GM12864 (cell line): Measurements from ENCODE around the gene UMAD1.

Experiments used
- DNase-seq: peaks from one replicate; pipeline ENCODE4 v3.0.0-alpha.2; 2011; ENCODE audit warnings: low read depth
- H3K4me3 ChIP-seq: 2 replicates; pipeline ENCODE4 v1.5.1; 2011; ENCODE audit warnings: mild to moderate bottlenecking, low read depth, low read length, control low read depth
- CTCF ChIP-seq: IDR thresholded peaks from 2 replicates; pipeline ENCODE4 v1.5.1; 2011; ENCODE audit warnings: low read depth, mild to moderate bottlenecking, moderate library complexity, low read length, control low read depth, inconsistent platforms; ENCODE audit errors: missing control alignments

UMAD1 gene

GRCh38 chr7:7706556-7707172 is 66.1 kb downstream of the UMAD1 start:
- no peak for TF ChIP-seq CTCF
- no peak for DNase-seq
- no peak overlapping the region for H3K4me3 ChIP-seq

- no peak for TF ChIP-seq CTCF
- no peak for DNase-seq
- no peak overlapping the region for H3K4me3 ChIP-seq
These were observed 66.7 kb downstream of the UMAD1 start for GRCh38 chr7:7707246-7707645.

- no peak for TF ChIP-seq CTCF
- DNase-seq = no peak
- no peak overlapping the region for H3K4me3 ChIP-seq
These were observed 67.3 kb downstream of the UMAD1 start for GRCh38 chr7:7707806-7708205.

- no peak for TF ChIP-seq CTCF
- no peak for DNase-seq
- no peak overlapping the region for H3K4me3 ChIP-seq
These were observed 68.7 kb downstream of the UMAD1 start for GRCh38 chr7:7709291-7709690.

GRCh38 chr7:7710469-7710868 is 69.9 kb downstream of the UMAD1 start:
- no peak for TF ChIP-seq CTCF
- no peak overlapping the region for H3K4me3 ChIP-seq
- no peak for DNase-seq

- no peak for DNase-seq
- no peak overlapping the region for H3K4me3 ChIP-seq
- TF ChIP-seq CTCF = no peak
These were observed 73.2 kb downstream of the UMAD1 start for GRCh38 chr7:7713730-7714129.

GRCh38 chr7:7718492-7718891 is 77.9 kb downstream of the UMAD1 start, which contains the start of gene RPA3:
RPA3 (minus strand) TSS chr7:7718607; CDS start chr7:7640418, 78,189 bp downstream.
- no peak within 1 kb of the TSS for H3K4me3 ChIP-seq

More at GRCh38 chr7:7718492-7718891, 77.9 kb downstream of the UMAD1 start, which contains the start of gene RPA3:
- TF ChIP-seq CTCF = no peak
- no peak for DNase-seq
